CD4-positive, alpha-beta T cell (primary cell): ENCODE data around the gene ATP8A2. TPM values are rescaled to one million over a fixed set of nuclear protein-coding genes. Genes with fewer than 3 reads are reported as not detected.

Experiments used
- ATAC-seq: fragments of 200-7000 bp; cut with Tn5 transposase; one replicate; pipeline ENCODE4 v1.10.0; 2022; ENCODE audit warnings: mild to moderate bottlenecking; ENCODE audit not compliant: poor library complexity
- CTCF ChIA-PET: fragments of 350-600 bp; sonication (Branson Sonifier 250); formaldehyde crosslinking; loops from one replicate; lab custom pipeline; 2021; ENCODE audit warnings: antibody characterized with exemption, inconsistent platforms; lab: Charles Lee
- POLR2A ChIA-PET: fragments of 350-600 bp; sonication (Branson Sonifier 250); formaldehyde crosslinking; loops from one replicate; lab custom pipeline; 2021; ENCODE audit warnings: antibody characterized with exemption, inconsistent platforms; lab: Charles Lee
- DNase-seq, 14 experiments: peaks; one replicate each; pipeline ENCODE4 v3.0.0-alpha.2; 2013 to 2020; ENCODE audit warnings: mixed read lengths in 2 of 14
- H3K27ac ChIP-seq, 2 donors: one replicate each; pipeline versions ENCODE4 v1.5.1 to v1.7.0; 2013; ENCODE audit warnings: low read length in 2 of 2, low read depth in 1 of 2, mild to moderate bottlenecking in 1 of 2
- H3K27me3 ChIP-seq, 2 experiments: 1 replicate in 1 of 2; 2 replicates in 1 of 2; pipeline versions ENCODE4 v1.6.1 to v1.7.0; 2013; ENCODE audit warnings: low read length in 2 of 2, control low read depth in 1 of 2, mild to moderate bottlenecking in 1 of 2, moderate library complexity in 1 of 2; ENCODE audit not compliant: insufficient read depth in 2 of 2, control insufficient read depth in 1 of 2
- H3K36me3 ChIP-seq: one replicate; pipeline ENCODE4 v1.6.1; 2013; ENCODE audit warnings: low read length, control low read depth; ENCODE audit not compliant: insufficient read depth
- H3K4me1 ChIP-seq: one replicate; pipeline ENCODE4 v1.6.1; 2013; ENCODE audit warnings: low read length, control low read depth; ENCODE audit not compliant: insufficient read depth
- H3K4me3 ChIP-seq: one replicate; pipeline ENCODE4 v1.5.1; 2013; ENCODE audit warnings: mild to moderate bottlenecking, low read length, moderate library complexity
- H3K9me3 ChIP-seq, 2 experiments: 1 replicate in 1 of 2; 2 replicates in 1 of 2; pipeline versions ENCODE4 v1.6.1 to v1.7.0; 2013; ENCODE audit warnings: low read length in 2 of 2, mild to moderate bottlenecking in 2 of 2, control low read depth in 1 of 2, moderate library complexity in 1 of 2; ENCODE audit not compliant: control insufficient read depth in 1 of 2, insufficient read depth in 1 of 2
- H3K27ac Mint-ChIP-seq: one replicate; pipeline ENCODE4 v1.8.0; 2020; ENCODE audit warnings: mixed read lengths
- H3K27me3 Mint-ChIP-seq: one replicate; pipeline ENCODE4 v1.8.0; 2021; ENCODE audit warnings: mixed read lengths
- H3K36me3 Mint-ChIP-seq: one replicate; pipeline ENCODE4 v1.8.0; 2021; ENCODE audit warnings: low read depth, mixed read lengths
- H3K4me1 Mint-ChIP-seq: one replicate; pipeline ENCODE4 v1.8.0; 2021; ENCODE audit warnings: low read depth, mixed read lengths
- H3K4me3 Mint-ChIP-seq: one replicate; pipeline ENCODE4 v1.8.0; 2020; ENCODE audit warnings: mild to moderate bottlenecking, mixed read lengths
- H3K9me3 Mint-ChIP-seq: one replicate; pipeline ENCODE4 v1.8.0; 2020; ENCODE audit warnings: mixed read lengths
- CTCF ChIP-seq: fragments of 200-600 bp; IDR thresholded peaks from one replicate; pipeline ENCODE4 v1.8.0; 2022; ENCODE audit warnings: antibody characterized with exemption, mild to moderate bottlenecking
- intact Hi-C, 2 experiments: fragments of 100-400 bp; cut with DNase I in 1 of 2; cut with micrococcal nuclease in 1 of 2; formaldehyde crosslinking; loops; one replicate each; pipeline versions ENCODE4 v1.15.1 to v1.9.0; 2023 to 2025; cut with DNase I, micrococcal nuclease
- total RNA-seq, 174 experiments: library from RNA in 2 of 174; stranded (reverse) in 2 of 174; gene quantifications; one replicate each; pipeline ENCODE4 v1.2.3 and lab custom pipeline; 2021 to 2026

The ATP8A2 gene
- total RNA-seq, 2 experiments from 2014 or later, result 0.22 to 0.36 TPM

GRCh38 chr13:25971047-25971446, 599.3 kb downstream of the ATP8A2 start:
- H3K27ac Mint-ChIP-seq, result peak overlapping the region; percentile 57
- ATAC-seq (no peak), DNase-seq (no peak)
- Histone ChIP-seq H3K27ac (no peak overlapping the region), H3K4me1 (peaks cover 48% of the 10 kb centered on the region), H3K27me3 (no peaks in the 10 kb centered on the region), H3K36me3 (no peaks in the 10 kb centered on the region), H3K4me3 (no peak overlapping the region), H3K9me3 (no peaks in the 10 kb centered on the region)
- H3K36me3 Mint-ChIP-seq, result no peaks in the 10 kb centered on the region
- no peak for TF ChIP-seq CTCF
- ChIA-PET POLR2A (interaction anchor here (0.9 to 1.1 kb wide), 2 partner anchors 17 to 83 kb away, joined by 3 read pairs; no protein-coding TSS in a partner anchor), CTCF (no interaction called here)
- intact Hi-C loops, result loop anchor here in 1 of 2 experiments (5.0 kb wide), 1 partner anchor 76 kb away; no protein-coding TSS in a partner anchor
- H3K9me3 Mint-ChIP-seq, result no peaks in the 10 kb centered on the region
- H3K4me3 Mint-ChIP-seq, result no peak overlapping the region
- no peaks in the 10 kb centered on the region for H3K27me3 Mint-ChIP-seq
- H3K4me1 Mint-ChIP-seq, result peaks cover 57% of the 10 kb centered on the region

- ATAC-seq (peak; percentile 83), DNase-seq (peak in 13 of 14 experiments; percentile 19 to 75 (median 44))
- H3K27me3 ChIP-seq, result no peaks in the 10 kb centered on the region
- no peaks in the 10 kb centered on the region for H3K9me3 ChIP-seq
- peak overlapping the region; percentile 30 for H3K4me3 Mint-ChIP-seq
- ChIA-PET CTCF (no interaction called here), POLR2A (interaction anchor here (0.9 to 1.1 kb wide), 2 partner anchors 18 to 83 kb away, joined by 3 read pairs; no protein-coding TSS in a partner anchor)
- no peaks in the 10 kb centered on the region for H3K9me3 Mint-ChIP-seq
- H3K27ac ChIP-seq, result peak overlapping the region in 1 of 2 donors; percentile 65
- intact Hi-C loops, result loop anchor here in 1 of 2 experiments (1.0 to 5.0 kb wide), 2 partner anchors 41 to 76 kb away; no protein-coding TSS in a partner anchor
- H3K4me1 Mint-ChIP-seq, result peaks cover 62% of the 10 kb centered on the region
- no peaks in the 10 kb centered on the region for H3K27me3 Mint-ChIP-seq
- H3K36me3 ChIP-seq, result no peaks in the 10 kb centered on the region
- H3K4me1 ChIP-seq, result peaks cover 48% of the 10 kb centered on the region
- H3K36me3 Mint-ChIP-seq, result no peaks in the 10 kb centered on the region
- H3K27ac Mint-ChIP-seq, result peak overlapping the region; percentile 57
- no peak for TF ChIP-seq CTCF
- H3K4me3 ChIP-seq, result no peak overlapping the region
Observed at GRCh38 chr13:25971459-25972145, 599.8 kb downstream of the ATP8A2 start.

- no peaks in the 10 kb centered on the region for H3K9me3 Mint-ChIP-seq
- Histone ChIP-seq H3K27ac (peak overlapping the region in 1 of 2 donors; percentile 32), H3K4me1 (peaks cover 57% of the 10 kb centered on the region), H3K36me3 (no peaks in the 10 kb centered on the region), H3K27me3 (no peaks in the 10 kb centered on the region), H3K4me3 (no peak overlapping the region), H3K9me3 (no peaks in the 10 kb centered on the region)
- H3K27me3 Mint-ChIP-seq, result peaks cover 8% of the 10 kb centered on the region
- ChIA-PET CTCF (no interaction called here), POLR2A (no interaction called here)
- TF ChIP-seq CTCF, result no peak
- peak in 1 of 14 experiments; percentile 7 for DNase-seq
- peak overlapping the region; percentile 70 for H3K27ac Mint-ChIP-seq
- no peak for ATAC-seq
- intact Hi-C loops, result loop anchor here in 1 of 2 experiments (5.0 kb wide), 1 partner anchor 74 kb away; no protein-coding TSS in a partner anchor
- no peaks in the 10 kb centered on the region for H3K36me3 Mint-ChIP-seq
- no peak overlapping the region for H3K4me3 Mint-ChIP-seq
- H3K4me1 Mint-ChIP-seq, result peaks cover 73% of the 10 kb centered on the region
Observed at GRCh38 chr13:25973085-25973484, 601.3 kb downstream of the ATP8A2 start.
